Tibial nerve (tissue), 4 donors: ENCODE measurements around the gene SLIT3.

Experiments used
- CTCF ChIP-seq, 5 experiments: fragments of 200-600 bp in 3 of 5; fragments of 450-650 bp in 2 of 5; sonication (generic) in 3 of 5; IDR thresholded peaks; one replicate each; pipeline ENCODE4 v1.5.1; 2016 to 2019; ENCODE audit warnings: antibody characterized with exemption in 5 of 5, mild to moderate bottlenecking in 3 of 5, moderate library complexity in 2 of 5
- EP300 ChIP-seq, 2 donors: sonication (generic); formaldehyde crosslinking; IDR thresholded peaks; one replicate each; pipeline ENCODE4 v1.6.1; 2017; ENCODE audit warnings: antibody characterized with exemption in 2 of 2, mild to moderate bottlenecking in 1 of 2
- POLR2A ChIP-seq, 2 donors: fragments of 450-650 bp; IDR thresholded peaks; one replicate each; pipeline ENCODE4 v1.6.1; 2017; ENCODE audit warnings: antibody characterized with exemption in 2 of 2, mild to moderate bottlenecking in 2 of 2, moderate library complexity in 2 of 2

GRCh38 chr5:169216866-169217265, 84.1 kb downstream of the SLIT3 start:
- TF ChIP-seq CTCF (IDR thresholded peaks at IDR 0.05) (no peak), POLR2A (IDR thresholded peaks at IDR 0.05) (no peak), EP300 (IDR thresholded peaks at IDR 0.05) (no peak)
